Pancreas (tissue), 10 donors: ENCODE results near the gene IRF2BPL. TPM values are rescaled to one million over a fixed set of nuclear protein-coding genes. Genes with fewer than 3 reads are reported as not detected.

Source experiments
- ATAC-seq, 4 donors: fragments of 200-7000 bp; cut with Tn5 transposase; one replicate each; pipeline versions ENCODE4 v1.8.0 to v1.9.1; 2020; ENCODE audit warnings: mild to moderate bottlenecking in 4 of 4, moderate library complexity in 4 of 4
- DNase-seq, 6 donors: peaks; one replicate each; pipeline ENCODE4 v3.0.0-alpha.2; 2020
- FAIRE-seq: peaks from 2 replicates; lab custom pipeline; 2012; peaks lifted over from hg19 to GRCh38; lab: Jason Lieb, UNC
- H3K27ac ChIP-seq, 4 donors: fragments of 200-600 bp; sonication (generic); 1 replicate in 3 of 4; 2 replicates in 1 of 4; pipeline versions ENCODE4 v1.5.0 to v1.8.0; 2020
- H3K27me3 ChIP-seq, 4 donors: fragments of 200-600 bp; one replicate each; pipeline ENCODE4 v1.8.0; 2021
- H3K36me3 ChIP-seq, 3 donors: fragments of 200-600 bp; sonication (generic) in 1 of 3; one replicate each; pipeline versions ENCODE4 v1.5.0 to v1.8.0; 2020 to 2021
- H3K4me1 ChIP-seq, 3 donors: fragments of 200-600 bp; one replicate each; pipeline ENCODE4 v1.8.0; 2021
- H3K4me3 ChIP-seq, 4 donors: fragments of 200-600 bp; sonication (generic) in 2 of 4; one replicate each; pipeline versions ENCODE4 v1.5.0 to v1.8.0; 2020 to 2021
- H3K9me3 ChIP-seq, 4 donors: fragments of 200-600 bp; one replicate each; pipeline ENCODE4 v1.8.0; 2021
- WGBS, 2 donors: extraction: QIAGEN DNeasy Blood & Tissue Kit; methylation state at CpG; one replicate each; pipeline ENCODE4 v1.1.7; 2013; 5-methylcytosine and 5-hydroxymethylcytosine counted together
- intact Hi-C, 3 donors: fragments of 100-400 bp; cut with DNase I; formaldehyde crosslinking; loops; one replicate each; pipeline versions ENCODE4 v1.11.1 to v1.14.2; 2022
- polyA plus RNA-seq, 2 donors: library from polyadenylated mRNA; stranded (reverse); fragments of 200-250 nt; gene quantifications; one replicate each; pipeline ENCODE4 v1.2.3, GENCODE V29; 2013
- total RNA-seq, 6 donors: library from RNA; stranded (reverse); fragmentation: NEBNext Ultra II Directional in 4 of 6; extraction: Animal tissue kit (Norgen Biotek cat#: 25700) in 4 of 6; gene quantifications; one replicate each; pipeline versions ENCODE4 v1.2.1 to v1.2.4, GENCODE V29; 2021 to 2023
- TF ChIP-seq, protein P1 (sequence below), 4 donors: fragments of 200-600 bp; sonication (generic) in 3 of 4; IDR thresholded peaks; one replicate each; pipeline versions ENCODE4 v1.5.0 to v1.8.0; 2021; ENCODE audit warnings: antibody characterized with exemption in 4 of 4
- donor health status: healthy with polysubstance abuse.
- donor health status: DM: no; HTN: no; CAD: no; lungs with moderate emphysema.
- donor health status: DM: no; HTN: no; CAD: no.
- donor health status: control.
- donor health status: control.
- donor health status: Bipolar disorder and iron deficiency.
- donor health status: DM: yes; HTN: yes; CAD: no.
- donor health status: DM: no; HTN: no; CAD: no.
- donor health status: DM: no; HTN: no; CAD: no.
- donor health status: DM: yes; HTN: yes; CAD: no.

The IRF2BPL gene
- total and polyA plus RNA-seq, 8 donors = 6.2 to 32.2 (median 19.0) TPM

DNA sequence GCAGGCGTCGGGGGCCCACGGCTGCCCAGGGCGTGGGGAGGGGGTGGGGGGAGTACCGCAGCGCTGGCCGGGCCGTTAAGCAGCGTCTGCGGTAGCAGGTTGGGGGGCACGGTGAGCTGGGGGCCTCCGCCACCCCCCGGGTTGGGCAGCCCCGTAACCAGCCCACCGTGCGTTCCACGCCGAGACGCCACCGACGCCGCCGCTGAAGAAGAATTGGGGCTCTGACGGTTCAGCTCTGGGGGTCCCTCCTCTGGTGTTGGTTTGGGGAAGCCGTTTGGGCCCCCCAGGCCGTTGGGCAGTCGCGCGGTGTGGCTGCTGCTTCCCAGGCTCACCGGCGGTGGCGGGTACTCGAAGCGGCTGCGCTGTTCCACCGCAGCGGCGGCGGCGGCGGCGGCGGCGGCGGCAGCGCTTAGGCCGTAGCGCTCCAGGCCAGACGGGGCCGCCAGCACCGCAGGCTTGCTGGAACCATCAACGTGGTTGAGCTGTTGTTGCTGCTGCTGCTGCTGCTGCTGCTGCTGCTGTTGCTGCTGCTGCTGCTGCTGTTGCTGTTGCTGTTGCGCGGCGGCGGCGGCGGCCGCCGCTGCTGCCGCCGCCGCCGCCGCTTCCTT, 1.5 kb downstream of the IRF2BPL start:
- intact Hi-C loops = loop anchor here in 1 of 3 donors (10.0 kb wide), 1 partner anchor 72 kb away; no protein-coding TSS in a partner anchor
- H3K4me3 ChIP-seq = peak overlapping the region; percentile 81 to 93 (median 86)
- DNase-seq (peak in 5 of 6 donors; percentile 47 to 85 (median 70)), FAIRE-seq (no peak), ATAC-seq (peak in 2 of 4 donors; percentile 25 to 41)
- peak overlapping the region; percentile 99 to 100 (median 100) for H3K27ac ChIP-seq
- H3K27me3 ChIP-seq = no peaks in the 10 kb centered on the region
- WGBS, 2 donors = 0 to 1% methylated on average over 50 to 65 of the region's 65 CpGs
- peaks cover 36 to 53% (median 46%) of the 10 kb centered on the region in 3 donors for H3K4me1 ChIP-seq
- H3K36me3 ChIP-seq = no peaks in the 10 kb centered on the region
- TF ChIP-seq, protein P1, sequence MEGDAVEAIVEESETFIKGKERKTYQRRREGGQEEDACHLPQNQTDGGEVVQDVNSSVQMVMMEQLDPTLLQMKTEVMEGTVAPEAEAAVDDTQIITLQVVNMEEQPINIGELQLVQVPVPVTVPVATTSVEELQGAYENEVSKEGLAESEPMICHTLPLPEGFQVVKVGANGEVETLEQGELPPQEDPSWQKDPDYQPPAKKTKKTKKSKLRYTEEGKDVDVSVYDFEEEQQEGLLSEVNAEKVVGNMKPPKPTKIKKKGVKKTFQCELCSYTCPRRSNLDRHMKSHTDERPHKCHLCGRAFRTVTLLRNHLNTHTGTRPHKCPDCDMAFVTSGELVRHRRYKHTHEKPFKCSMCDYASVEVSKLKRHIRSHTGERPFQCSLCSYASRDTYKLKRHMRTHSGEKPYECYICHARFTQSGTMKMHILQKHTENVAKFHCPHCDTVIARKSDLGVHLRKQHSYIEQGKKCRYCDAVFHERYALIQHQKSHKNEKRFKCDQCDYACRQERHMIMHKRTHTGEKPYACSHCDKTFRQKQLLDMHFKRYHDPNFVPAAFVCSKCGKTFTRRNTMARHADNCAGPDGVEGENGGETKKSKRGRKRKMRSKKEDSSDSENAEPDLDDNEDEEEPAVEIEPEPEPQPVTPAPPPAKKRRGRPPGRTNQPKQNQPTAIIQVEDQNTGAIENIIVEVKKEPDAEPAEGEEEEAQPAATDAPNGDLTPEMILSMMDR (IDR thresholded peaks at IDR 0.05) = no peak
- no peaks in the 10 kb centered on the region for H3K9me3 ChIP-seq

DNA sequence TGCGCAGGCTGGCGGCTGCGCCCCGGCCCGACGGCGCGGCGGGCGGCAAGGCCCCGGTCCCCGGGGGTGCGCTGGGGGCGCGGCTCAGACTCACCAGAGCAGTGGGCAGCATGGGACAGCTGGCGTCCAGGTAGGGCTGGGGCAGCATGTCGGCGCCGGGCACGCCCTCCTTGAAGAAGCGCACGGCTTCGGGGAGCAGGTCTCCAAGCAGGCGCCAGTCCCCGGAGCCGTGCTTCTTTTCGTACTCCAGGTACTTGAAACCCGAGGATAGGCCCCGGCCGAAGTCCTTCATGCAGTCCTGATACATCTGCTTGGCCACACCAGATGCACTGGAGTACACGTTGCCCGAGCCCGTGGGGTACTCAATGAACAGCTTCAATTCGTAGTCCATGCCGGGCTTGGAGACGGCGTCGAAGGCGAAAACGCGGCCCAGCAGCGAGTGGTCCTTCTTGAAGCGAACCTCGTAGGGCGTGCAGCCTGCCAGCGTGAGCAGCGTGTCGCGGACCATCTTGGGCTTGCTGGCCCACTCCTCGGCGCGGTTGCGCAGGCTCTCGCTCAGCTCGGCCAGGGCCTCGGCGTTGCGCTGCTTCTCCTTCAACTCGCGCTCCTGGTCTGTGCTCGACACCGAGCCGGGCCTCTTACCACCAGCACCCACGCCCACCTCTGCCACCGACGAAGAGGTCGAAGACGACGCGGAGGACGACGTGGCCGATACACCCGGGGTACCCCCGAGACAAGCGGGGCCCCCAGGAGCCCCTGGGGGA, 2.2 kb downstream of the IRF2BPL start:
- TF ChIP-seq, protein P1 (IDR thresholded peaks at IDR 0.05) = no peak
- FAIRE-seq (no peak), DNase-seq (peak in 4 of 6 donors; percentile 41 to 88 (median 70)), ATAC-seq (peak in 1 of 4 donors; percentile 6)
- Histone ChIP-seq H3K27ac (peak overlapping the region; percentile 99 to 100 (median 100)), H3K9me3 (no peaks in the 10 kb centered on the region), H3K4me3 (peak overlapping the region; percentile 81 to 93 (median 86)), H3K36me3 (no peaks in the 10 kb centered on the region), H3K27me3 (no peaks in the 10 kb centered on the region), H3K4me1 (peaks cover 29 to 52% (median 44%) of the 10 kb centered on the region in 3 donors)
- intact Hi-C loops = loop anchor here in 1 of 3 donors (10.0 kb wide), 1 partner anchor 72 kb away; no protein-coding TSS in a partner anchor
- 7 to 8% methylated on average over 55 to 76 of the region's 76 CpGs for WGBS, 2 donors

DNA sequence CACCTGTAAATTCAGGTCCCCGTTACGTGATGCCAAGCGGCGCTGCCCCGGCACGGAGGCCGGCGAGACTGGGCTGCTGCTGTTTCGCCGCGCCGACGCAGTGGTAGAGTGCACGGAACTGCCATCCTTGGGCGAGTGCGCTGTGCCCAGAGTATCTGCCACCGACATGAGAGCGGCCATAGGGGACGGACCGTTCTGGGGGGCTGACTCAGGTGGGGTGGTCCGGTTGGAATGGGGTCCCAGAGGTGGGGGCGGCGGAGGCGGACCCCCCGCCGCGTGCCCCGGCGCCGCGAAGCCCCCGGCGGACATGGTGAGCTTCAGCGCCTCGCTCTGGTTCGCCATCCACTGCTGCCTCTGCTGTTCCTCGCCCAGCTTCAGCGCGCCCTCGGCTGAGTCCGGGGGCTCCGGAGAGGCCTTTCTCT, 2.8 kb downstream of the IRF2BPL start:
- intact Hi-C loops = loop anchor here in 1 of 3 donors (10.0 kb wide), 1 partner anchor 71 kb away; no protein-coding TSS in a partner anchor
- Histone ChIP-seq H3K36me3 (no peaks in the 10 kb centered on the region), H3K9me3 (no peaks in the 10 kb centered on the region), H3K4me3 (peak overlapping the region; percentile 81 to 93 (median 86)), H3K27ac (peak overlapping the region; percentile 99 to 100 (median 100)), H3K27me3 (no peaks in the 10 kb centered on the region), H3K4me1 (peaks cover 26 to 46% (median 38%) of the 10 kb centered on the region in 3 donors)
- ATAC-seq = no peak
- 6 to 16% methylated on average over 25 to 42 of the region's 42 CpGs for WGBS, 2 donors
- FAIRE-seq = no peak
- DNase-seq = peak in 2 of 6 donors; percentile 62 to 84
- TF ChIP-seq, protein P1 (IDR thresholded peaks at IDR 0.05) = no peak

DNA sequence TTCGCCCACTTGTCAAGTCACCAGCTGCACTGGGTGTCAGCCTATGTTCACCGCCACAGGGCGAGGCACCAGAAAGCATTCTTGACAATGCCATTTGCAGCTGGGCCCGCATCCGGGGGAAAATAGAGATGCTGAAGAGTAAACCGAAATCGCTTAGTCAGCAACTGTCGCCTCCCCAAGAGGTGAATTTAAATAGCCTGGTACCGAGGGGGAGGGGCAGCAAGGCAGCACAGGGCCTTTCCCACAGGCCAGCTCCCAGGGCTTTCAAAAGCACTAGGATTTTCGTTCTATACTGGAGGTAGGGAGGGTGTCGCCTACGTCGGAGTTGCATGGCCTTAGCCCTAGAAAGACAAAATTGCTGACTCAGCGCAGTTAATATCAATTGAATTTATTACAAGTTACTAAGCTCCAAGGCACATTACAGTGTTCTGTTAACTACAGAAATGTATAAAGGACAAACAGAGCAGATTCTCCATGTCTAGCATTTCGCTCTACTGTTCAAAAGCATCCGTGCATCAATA, 4.3 kb downstream of the IRF2BPL start:
- peak in 2 of 6 donors; percentile 66 to 71 for DNase-seq
- peak in 2 of 4 donors; percentile 1 to 3 for ATAC-seq
- Histone ChIP-seq H3K4me1 (peaks cover 17 to 31% (median 24%) of the 10 kb centered on the region in 3 donors), H3K9me3 (no peaks in the 10 kb centered on the region), H3K27me3 (no peaks in the 10 kb centered on the region), H3K27ac (peak overlapping the region; percentile 43 to 100 (median 85)), H3K4me3 (peak overlapping the region in 3 of 4 donors; percentile 18 to 88 (median 85)), H3K36me3 (no peaks in the 10 kb centered on the region)
- 10 to 11% methylated on average over 16 of the region's 16 CpGs for WGBS, 2 donors
- TF ChIP-seq, protein P1 (IDR thresholded peaks at IDR 0.05) = no peak
- intact Hi-C loops = loop anchor here in 2 of 3 donors (5.0 to 10.0 kb wide), 2 partner anchors 67 to 69 kb away; no protein-coding TSS in a partner anchor
- FAIRE-seq = no peak
